ENCODE measurements around the gene WFDC12.
A peak's percentile ranks its signal among the peaks of the same experiment; 100 is the strongest.

The WFDC12 gene

GRCh38 chr20:45112754-45113153 is 11.5 kb downstream of the WFDC12 start:
- Histone ChIP-seq H3K36me3 (ENCODE audit: low read depth) (no peaks in the 10 kb centered on the region), H3K27me3 (ENCODE audit: insufficient read depth, poor library complexity, severe bottlenecking) (no peaks in the 10 kb centered on the region), H3K9me3 (ENCODE audit: severe bottlenecking) (no peaks in the 10 kb centered on the region), H3K27ac (ENCODE audit: poor library complexity, severe bottlenecking) (no peak overlapping the region), H3K4me1 (ENCODE audit: insufficient read depth, poor library complexity, severe bottlenecking) (peaks cover 6% of the 10 kb centered on the region), H3K4me3 (ENCODE audit: severe bottlenecking) (no peak overlapping the region)
- DNase-seq (ENCODE audit: low spot score) (no peak), ATAC-seq (ENCODE audit: low read depth) (no peak)
- no peak for TF ChIP-seq CTCF (IDR thresholded peaks at IDR 0.05; ENCODE audit: poor library complexity, severe bottlenecking)

- ATAC-seq (ENCODE audit: low read depth): no peak
- peaks cover 6% of the 10 kb centered on the region for H3K4me1 ChIP-seq (ENCODE audit: insufficient read depth, poor library complexity, severe bottlenecking)
- peak; percentile 82 for DNase-seq (ENCODE audit: low spot score)
- peak; percentile 88 for TF ChIP-seq CTCF (IDR thresholded peaks at IDR 0.05; ENCODE audit: poor library complexity, severe bottlenecking)
- H3K27me3 ChIP-seq (ENCODE audit: insufficient read depth, poor library complexity, severe bottlenecking): no peaks in the 10 kb centered on the region
- H3K36me3 ChIP-seq (ENCODE audit: low read depth): no peaks in the 10 kb centered on the region
- H3K27ac ChIP-seq (ENCODE audit: poor library complexity, severe bottlenecking): no peak overlapping the region
- H3K9me3 ChIP-seq (ENCODE audit: severe bottlenecking): no peaks in the 10 kb centered on the region
- H3K4me3 ChIP-seq (ENCODE audit: severe bottlenecking): no peak overlapping the region
Measured at GRCh38 chr20:45111799-45112471, 12.3 kb downstream of the WFDC12 start.

- H3K36me3 ChIP-seq (ENCODE audit: low read depth): no peaks in the 10 kb centered on the region
- H3K27ac ChIP-seq (ENCODE audit: poor library complexity, severe bottlenecking): no peak overlapping the region
- DNase-seq (ENCODE audit: low spot score) (peak; percentile 64), ATAC-seq (ENCODE audit: low read depth) (no peak)
- no peaks in the 10 kb centered on the region for H3K9me3 ChIP-seq (ENCODE audit: severe bottlenecking)
- H3K4me1 ChIP-seq (ENCODE audit: insufficient read depth, poor library complexity, severe bottlenecking): peaks cover 6% of the 10 kb centered on the region
- H3K4me3 ChIP-seq (ENCODE audit: severe bottlenecking): no peak overlapping the region
- no peaks in the 10 kb centered on the region for H3K27me3 ChIP-seq (ENCODE audit: insufficient read depth, poor library complexity, severe bottlenecking)
- TF ChIP-seq CTCF (IDR thresholded peaks at IDR 0.05; ENCODE audit: poor library complexity, severe bottlenecking): no peak
Measured at GRCh38 chr20:45111285-45111684, 13.0 kb downstream of the WFDC12 start.

GRCh38 chr20:45110301-45110700 is 14.0 kb downstream of the WFDC12 start:
- Histone ChIP-seq H3K4me1 (ENCODE audit: insufficient read depth, poor library complexity, severe bottlenecking) (peaks cover 6% of the 10 kb centered on the region), H3K4me3 (ENCODE audit: severe bottlenecking) (no peak overlapping the region), H3K27me3 (ENCODE audit: insufficient read depth, poor library complexity, severe bottlenecking) (no peaks in the 10 kb centered on the region), H3K36me3 (ENCODE audit: low read depth) (no peaks in the 10 kb centered on the region), H3K9me3 (ENCODE audit: severe bottlenecking) (no peaks in the 10 kb centered on the region), H3K27ac (ENCODE audit: poor library complexity, severe bottlenecking) (no peak overlapping the region)
- DNase-seq (ENCODE audit: low spot score) (peak; percentile 80), ATAC-seq (ENCODE audit: low read depth) (no peak)
- no peak for TF ChIP-seq CTCF (IDR thresholded peaks at IDR 0.05; ENCODE audit: poor library complexity, severe bottlenecking)

- no peak for TF ChIP-seq CTCF (IDR thresholded peaks at IDR 0.05; ENCODE audit: poor library complexity, severe bottlenecking)
- ATAC-seq (ENCODE audit: low read depth) (no peak), DNase-seq (ENCODE audit: low spot score) (peak; percentile 72)
- no peaks in the 10 kb centered on the region for H3K36me3 ChIP-seq (ENCODE audit: low read depth)
- peaks cover 3% of the 10 kb centered on the region for H3K4me1 ChIP-seq (ENCODE audit: insufficient read depth, poor library complexity, severe bottlenecking)
- no peaks in the 10 kb centered on the region for H3K27me3 ChIP-seq (ENCODE audit: insufficient read depth, poor library complexity, severe bottlenecking)
- H3K4me3 ChIP-seq (ENCODE audit: severe bottlenecking): no peak overlapping the region
- no peak overlapping the region for H3K27ac ChIP-seq (ENCODE audit: poor library complexity, severe bottlenecking)
- H3K9me3 ChIP-seq (ENCODE audit: severe bottlenecking): no peaks in the 10 kb centered on the region
Measured at GRCh38 chr20:45109634-45110033, 14.6 kb downstream of the WFDC12 start.

Measured in RWPE2 (cell line).